OCI-LY1 (cell line): ENCODE measurements around the gene STK32C.

Source experiments
- H2AFZ ChIP-seq: fragments of 200-600 bp; sonication (generic), shearing (Covaris generic); 2 replicates; pipeline ENCODE4 v1.6.0; 2014; ENCODE audit warnings: antibody characterized with exemption, mild to moderate bottlenecking, low read length
- H3F3A ChIP-seq: fragments of 200-600 bp; sonication (generic), shearing (Covaris generic); 2 replicates; pipeline ENCODE4 v1.6.0; 2014; ENCODE audit warnings: mild to moderate bottlenecking, antibody characterized with exemption, low read length, moderate library complexity; ENCODE audit not compliant: insufficient read depth
- H3K27ac ChIP-seq: fragments of 200-600 bp; sonication (generic); 2 replicates; pipeline ENCODE4 v1.5.1; 2014; ENCODE audit warnings: low read length, mixed run types, mild to moderate bottlenecking, low read depth; ENCODE audit not compliant: poor library complexity, severe bottlenecking
- H3K27me3 ChIP-seq: fragments of 200-600 bp; sonication (generic); 2 replicates; pipeline ENCODE4 v1.6.0; 2014; ENCODE audit warnings: antibody characterized with exemption, mild to moderate bottlenecking, low read length, moderate library complexity; ENCODE audit not compliant: insufficient read depth
- H3K36me3 ChIP-seq: fragments of 200-600 bp; sonication (generic); 2 replicates; pipeline ENCODE4 v1.6.1; 2014; ENCODE audit warnings: mild to moderate bottlenecking, antibody characterized with exemption, low read length, moderate library complexity, mixed read lengths; ENCODE audit not compliant: insufficient read depth
- H3K4me1 ChIP-seq: fragments of 200-600 bp; sonication (generic); 2 replicates; pipeline ENCODE4 v1.5.1; 2014; ENCODE audit warnings: mild to moderate bottlenecking, low read length, moderate library complexity; ENCODE audit not compliant: insufficient read depth, severe bottlenecking
- H3K4me2 ChIP-seq: fragments of 200-600 bp; sonication (generic), shearing (Covaris generic); 2 replicates; pipeline ENCODE4 v1.6.1; 2014; ENCODE audit warnings: low read length
- H3K4me3 ChIP-seq: fragments of 200-600 bp; sonication (generic); 2 replicates; pipeline ENCODE4 v1.5.1; 2014; ENCODE audit warnings: low read length, low read depth, mild to moderate bottlenecking, mixed read lengths; ENCODE audit not compliant: poor library complexity, severe bottlenecking
- H3K79me2 ChIP-seq: fragments of 200-600 bp; shearing (Covaris generic); 2 replicates; pipeline ENCODE4 v1.6.1; 2016; ENCODE audit warnings: mixed run types, low read length, mixed read lengths; ENCODE audit not compliant: insufficient read depth
- H3K9ac ChIP-seq: fragments of 200-600 bp; sonication (generic), shearing (Covaris generic); 2 replicates; pipeline ENCODE4 v1.6.1; 2014; ENCODE audit warnings: mild to moderate bottlenecking, low read length, mixed read lengths
- H3K9me2 ChIP-seq: fragments of 200-600 bp; sonication (generic), shearing (Covaris generic); 2 replicates; pipeline ENCODE4 v1.6.1; 2014; ENCODE audit warnings: low read depth, mild to moderate bottlenecking, low read length, mixed read lengths
- H3K9me3 ChIP-seq: fragments of 200-600 bp; shearing (Covaris generic); 2 replicates; pipeline ENCODE4 v1.6.1; 2014; ENCODE audit warnings: low read length, mixed read lengths
- H4K20me1 ChIP-seq: fragments of 200-600 bp; sonication (generic), shearing (Covaris generic); 2 replicates; pipeline ENCODE4 v1.6.0; 2016; ENCODE audit warnings: mild to moderate bottlenecking, low read length; ENCODE audit not compliant: insufficient read depth
- CTCF ChIP-seq: fragments of 200-600 bp; sonication (generic), shearing (Covaris generic); IDR thresholded peaks from 2 replicates; pipeline ENCODE4 v1.5.1; 2017; ENCODE audit warnings: mild to moderate bottlenecking, antibody characterized with exemption, low read length, moderate library complexity, mixed read lengths
- EZH2 ChIP-seq: fragments of 200-600 bp; sonication (generic), shearing (Covaris generic); IDR thresholded peaks from 2 replicates; pipeline ENCODE4 v1.8.0; 2017; ENCODE audit warnings: borderline replicate concordance, mixed run types, mild to moderate bottlenecking, antibody characterized with exemption, low read length, moderate library complexity, mixed read lengths

The STK32C gene

GRCh38 chr10:132273966-132274365 is 33.8 kb downstream of the STK32C start:
- no peak for TF ChIP-seq EZH2
- TF ChIP-seq CTCF: no peak

GRCh38 chr10:132273304-132273944 is 34.3 kb downstream of the STK32C start:
- no peak overlapping the region for H3K9ac ChIP-seq
- H3K27me3 ChIP-seq: no peaks in the 10 kb centered on the region; the same call in 1 of the 2 replicates
- TF ChIP-seq EZH2 (no peak), CTCF (no peak)
- no peaks in the 10 kb centered on the region for H3K36me3 ChIP-seq
- H4K20me1 ChIP-seq: no peaks in the 10 kb centered on the region
- H3F3A ChIP-seq: no peaks in the 10 kb centered on the region
- H3K27ac ChIP-seq: no peak overlapping the region
- no peaks in the 10 kb centered on the region for H3K9me2 ChIP-seq
- H3K4me2 ChIP-seq: no peak overlapping the region
- no peak overlapping the region for H2AFZ ChIP-seq
- no peaks in the 10 kb centered on the region for H3K4me1 ChIP-seq
- no peaks in the 10 kb centered on the region for H3K79me2 ChIP-seq
- no peak overlapping the region for H3K4me3 ChIP-seq
- H3K9me3 ChIP-seq: no peaks in the 10 kb centered on the region

More at GRCh38 chr10:132273966-132274365, 33.8 kb downstream of the STK32C start:
- H3F3A ChIP-seq: no peaks in the 10 kb centered on the region
- H3K4me3 ChIP-seq: no peak overlapping the region
- H3K27ac ChIP-seq: no peak overlapping the region
- H3K9me3 ChIP-seq: no peaks in the 10 kb centered on the region
- no peaks in the 10 kb centered on the region for H3K36me3 ChIP-seq
- no peak overlapping the region for H3K9ac ChIP-seq
- H3K9me2 ChIP-seq: no peaks in the 10 kb centered on the region
- no peaks in the 10 kb centered on the region; the same call in 1 of the 2 replicates for H3K27me3 ChIP-seq
- no peaks in the 10 kb centered on the region for H3K79me2 ChIP-seq
- no peak overlapping the region for H2AFZ ChIP-seq
- no peak overlapping the region for H3K4me2 ChIP-seq
- H4K20me1 ChIP-seq: no peaks in the 10 kb centered on the region
- no peaks in the 10 kb centered on the region for H3K4me1 ChIP-seq

GRCh38 chr10:132272231-132272971 is 35.3 kb downstream of the STK32C start:
- no peaks in the 10 kb centered on the region for H3K27me3 ChIP-seq
- H2AFZ ChIP-seq: no peak overlapping the region
- H3F3A ChIP-seq: no peaks in the 10 kb centered on the region
- TF ChIP-seq CTCF (no peak), EZH2 (no peak)
- H3K4me2 ChIP-seq: no peak overlapping the region
- H3K4me3 ChIP-seq: no peak overlapping the region
- no peaks in the 10 kb centered on the region for H3K4me1 ChIP-seq
- no peaks in the 10 kb centered on the region for H3K9me2 ChIP-seq
- H4K20me1 ChIP-seq: no peaks in the 10 kb centered on the region
- no peaks in the 10 kb centered on the region for H3K9me3 ChIP-seq
- H3K36me3 ChIP-seq: no peaks in the 10 kb centered on the region
- no peaks in the 10 kb centered on the region for H3K79me2 ChIP-seq
- no peak overlapping the region for H3K9ac ChIP-seq
- H3K27ac ChIP-seq: no peak overlapping the region
